WI38 (cell line): ENCODE results near the gene XIRP1.

Experiments
- H3K4me3 ChIP-seq: 2 replicates; pipeline ENCODE4 v1.5.1; 2011; ENCODE audit warnings: low read depth, mild to moderate bottlenecking, control low read depth, low read length
- CTCF ChIP-seq: IDR thresholded peaks from 2 replicates; pipeline ENCODE4 v1.5.1; 2012; ENCODE audit warnings: low read depth, mild to moderate bottlenecking, control low read depth, low read length

XIRP1 gene

GRCh38 chr3:39184968-39185285 lies 7.5 kb downstream of the XIRP1 start:
- TF ChIP-seq CTCF, result no peak
- no peak overlapping the region for H3K4me3 ChIP-seq

- no peak overlapping the region for H3K4me3 ChIP-seq
- no peak for TF ChIP-seq CTCF
Measured at GRCh38 chr3:39184081-39184967, 8.1 kb downstream of the XIRP1 start.

GRCh38 chr3:39183211-39184080 lies 8.9 kb downstream of the XIRP1 start:
- no peak for TF ChIP-seq CTCF
- H3K4me3 ChIP-seq, result no peak overlapping the region

GRCh38 chr3:39181408-39182335 lies 10.7 kb downstream of the XIRP1 start:
- H3K4me3 ChIP-seq, result no peak overlapping the region
- TF ChIP-seq CTCF, result no peak

GRCh38 chr3:39180546-39181346 lies 11.6 kb downstream of the XIRP1 start:
- TF ChIP-seq CTCF, result no peak
- peak overlapping the region; percentile 54 for H3K4me3 ChIP-seq

- no peak for TF ChIP-seq CTCF
- H3K4me3 ChIP-seq, result peak overlapping the region; percentile 54
Measured at GRCh38 chr3:39180183-39180545, 12.2 kb downstream of the XIRP1 start.
